HG02943 (cell line): ENCODE measurements around the gene SH3BGRL.
"Not testable (repeated sequence)": the region's sequence is repeated elsewhere in the genome, so short reads cannot be mapped to it uniquely, and the experiment has no call there.

ENCODE experiments used
- ATAC-seq: cut with Tn5 transposase; IDR thresholded peaks from one replicate; pipeline ENCODE4 v1.9.1; 2021; ENCODE audit warnings: mild to moderate bottlenecking, low read depth, moderate library complexity; ENCODE audit not compliant: unreplicated experiment

The SH3BGRL gene

GRCh38 chrX:81259020-81259713 lies 57.3 kb downstream of the SH3BGRL start:
- ATAC-seq, result no peak

DNA sequence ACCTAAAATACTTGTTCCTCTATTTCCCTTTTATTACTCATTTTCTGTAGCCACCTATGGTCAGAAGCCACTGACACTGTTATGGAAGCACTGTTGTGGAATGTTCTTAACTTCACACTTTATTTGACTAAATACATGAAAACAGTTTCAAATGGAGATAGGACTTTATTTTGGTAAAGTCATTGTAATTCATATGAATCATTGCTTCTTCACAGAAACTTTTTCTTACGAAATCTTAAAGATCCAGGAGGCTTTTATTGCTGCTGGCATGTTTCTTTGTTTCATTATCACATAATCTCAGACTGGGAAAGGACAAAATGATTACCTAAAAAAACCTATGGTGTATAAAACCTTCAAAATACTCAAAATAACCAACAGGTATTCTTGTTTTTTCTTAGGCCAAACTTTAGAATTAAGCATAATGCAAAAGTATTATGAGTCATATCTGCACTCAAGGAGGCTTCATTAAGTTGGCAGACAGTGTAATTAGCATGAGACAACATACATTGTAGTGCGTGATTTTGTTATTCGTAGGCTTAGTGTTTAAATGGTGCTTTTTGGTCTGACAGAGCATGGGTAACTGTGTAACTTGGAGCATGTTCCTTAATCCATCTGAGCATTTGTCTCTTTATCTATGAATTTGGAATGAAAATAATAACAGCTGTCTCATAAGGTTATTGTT lies 58.0 kb downstream of the SH3BGRL start:
- no peak for ATAC-seq

GRCh38 chrX:81261576-81261975 lies 59.7 kb downstream of the SH3BGRL start:
- no peak for ATAC-seq

DNA sequence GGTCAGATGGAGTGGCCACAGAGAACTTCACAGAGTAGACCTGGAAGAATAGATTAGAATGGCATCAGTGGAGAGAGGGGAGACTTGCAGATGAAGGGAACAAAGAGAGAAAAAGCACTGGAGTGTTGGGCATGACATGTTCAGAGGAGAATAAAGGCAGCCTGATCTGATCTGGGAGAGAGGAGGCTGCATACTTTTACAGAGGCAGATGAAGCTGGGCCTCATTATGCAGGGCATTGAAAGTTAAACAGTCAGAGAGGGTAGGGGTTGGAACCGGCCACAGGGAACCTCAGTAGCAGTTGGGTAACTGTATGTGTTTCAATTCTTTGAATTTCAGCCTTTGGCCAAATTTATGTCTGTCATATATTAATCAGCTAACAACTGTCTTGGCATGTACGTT lies 61.2 kb downstream of the SH3BGRL start:
- no peak for ATAC-seq

DNA sequence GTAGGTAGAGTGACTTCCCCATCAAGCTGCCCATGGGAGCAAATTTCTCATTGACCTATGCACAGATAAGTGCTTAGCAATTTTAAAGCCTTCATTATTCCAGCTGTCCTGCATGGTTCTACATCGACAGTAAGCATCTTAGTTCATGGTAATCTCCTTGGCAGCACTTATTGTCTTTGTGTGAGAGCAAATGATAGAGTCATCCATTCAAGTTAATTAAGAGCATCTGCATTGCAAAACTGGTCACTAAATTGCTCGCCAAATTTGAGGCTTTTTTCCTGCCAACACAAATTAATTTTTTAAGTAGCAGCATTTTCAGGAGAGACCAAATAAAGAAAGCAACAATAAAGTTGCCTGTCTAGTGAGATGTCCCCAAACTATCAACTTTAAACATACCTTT lies 76.7 kb downstream of the SH3BGRL start:
- no peak for ATAC-seq

GRCh38 chrX:81280148-81280547 lies 78.2 kb downstream of the SH3BGRL start:
- ATAC-seq, result no peak

- no peak for ATAC-seq
Observed at GRCh38 chrX:81286075-81286474, 84.2 kb downstream of the SH3BGRL start.

DNA sequence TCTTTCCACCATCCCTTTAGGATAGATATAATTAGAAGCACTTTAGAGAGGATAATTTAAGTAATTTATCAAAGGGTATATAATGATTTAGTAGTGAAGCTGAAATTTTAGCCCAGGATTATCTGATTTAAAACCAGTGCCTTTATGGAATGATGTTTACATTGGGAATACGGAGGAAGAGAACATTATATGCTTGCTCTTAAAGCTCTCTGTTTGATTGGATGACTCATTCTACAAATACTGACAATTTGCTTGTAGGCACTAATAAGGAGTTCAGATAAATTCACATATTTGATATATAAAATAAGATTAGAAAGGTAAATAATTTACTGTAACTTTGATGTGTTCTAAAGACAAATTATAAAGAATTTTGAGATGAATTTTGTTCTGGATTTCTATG lies 84.7 kb downstream of the SH3BGRL start:
- ATAC-seq, result no peak

- ATAC-seq, result no peak
Observed at GRCh38 chrX:81291996-81292395, 90.1 kb downstream of the SH3BGRL start.

DNA sequence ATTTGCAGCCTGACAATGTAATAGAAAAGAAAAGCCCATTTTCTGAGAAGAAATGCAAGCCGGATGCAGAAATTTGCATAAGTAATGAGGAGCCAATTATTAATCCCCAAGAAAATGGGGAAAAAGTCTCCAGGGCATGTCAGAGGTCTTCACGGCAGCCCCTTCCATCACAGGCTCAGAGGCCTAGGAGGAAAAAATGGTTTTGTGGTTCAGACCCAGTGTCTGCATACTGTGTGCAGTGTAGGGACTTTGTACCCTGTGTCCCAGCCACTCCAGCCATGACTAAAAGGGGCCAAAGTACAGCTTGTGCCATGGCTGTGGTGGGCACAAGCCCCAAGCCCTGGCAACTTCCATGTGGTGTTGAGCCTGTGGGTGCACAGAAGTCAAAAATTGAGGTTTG lies 92.2 kb downstream of the SH3BGRL start:
- no peak for ATAC-seq

DNA sequence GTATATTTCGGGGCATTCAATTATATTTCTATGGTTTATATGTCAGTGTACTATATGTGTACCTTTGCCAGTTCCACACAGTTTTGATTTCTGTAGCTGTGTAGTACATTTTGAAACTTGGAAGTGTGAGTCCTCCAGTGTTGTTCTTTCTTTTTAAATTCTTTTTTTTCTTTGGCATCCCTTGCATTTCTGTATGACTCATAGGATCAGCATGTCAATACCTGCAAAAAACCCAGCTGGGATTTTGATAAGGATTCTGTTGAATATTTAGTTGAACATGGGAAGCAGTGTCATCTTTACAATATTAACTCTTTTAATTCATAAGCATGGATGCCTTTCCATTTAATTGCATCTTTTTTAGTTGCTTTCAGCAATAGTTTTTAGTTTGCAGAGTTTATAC lies 100.0 kb downstream of the SH3BGRL start:
- ATAC-seq, result no peak

DNA sequence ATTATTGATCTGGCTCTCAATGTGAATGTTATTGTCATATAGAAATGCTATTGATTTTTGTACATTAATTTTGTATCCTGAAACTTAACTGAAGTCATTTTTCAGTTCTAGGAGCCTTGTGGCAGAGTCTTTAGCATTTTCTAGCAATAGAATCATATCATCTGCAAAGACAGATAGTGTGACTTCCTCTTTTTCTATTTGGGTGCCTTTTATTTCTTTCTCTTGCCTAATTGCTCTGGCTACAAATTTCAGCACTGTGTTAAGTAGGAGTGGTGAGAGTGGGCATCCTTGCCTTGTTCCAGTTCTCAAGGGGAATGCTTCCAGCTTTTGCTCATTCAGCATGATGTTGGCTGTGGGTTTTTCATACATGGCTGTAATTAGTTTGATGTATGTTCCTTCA lies 102.7 kb downstream of the SH3BGRL start:
- no peak for ATAC-seq

GRCh38 chrX:81305240-81305639 lies 103.3 kb downstream of the SH3BGRL start:
- ATAC-seq, result no peak

DNA sequence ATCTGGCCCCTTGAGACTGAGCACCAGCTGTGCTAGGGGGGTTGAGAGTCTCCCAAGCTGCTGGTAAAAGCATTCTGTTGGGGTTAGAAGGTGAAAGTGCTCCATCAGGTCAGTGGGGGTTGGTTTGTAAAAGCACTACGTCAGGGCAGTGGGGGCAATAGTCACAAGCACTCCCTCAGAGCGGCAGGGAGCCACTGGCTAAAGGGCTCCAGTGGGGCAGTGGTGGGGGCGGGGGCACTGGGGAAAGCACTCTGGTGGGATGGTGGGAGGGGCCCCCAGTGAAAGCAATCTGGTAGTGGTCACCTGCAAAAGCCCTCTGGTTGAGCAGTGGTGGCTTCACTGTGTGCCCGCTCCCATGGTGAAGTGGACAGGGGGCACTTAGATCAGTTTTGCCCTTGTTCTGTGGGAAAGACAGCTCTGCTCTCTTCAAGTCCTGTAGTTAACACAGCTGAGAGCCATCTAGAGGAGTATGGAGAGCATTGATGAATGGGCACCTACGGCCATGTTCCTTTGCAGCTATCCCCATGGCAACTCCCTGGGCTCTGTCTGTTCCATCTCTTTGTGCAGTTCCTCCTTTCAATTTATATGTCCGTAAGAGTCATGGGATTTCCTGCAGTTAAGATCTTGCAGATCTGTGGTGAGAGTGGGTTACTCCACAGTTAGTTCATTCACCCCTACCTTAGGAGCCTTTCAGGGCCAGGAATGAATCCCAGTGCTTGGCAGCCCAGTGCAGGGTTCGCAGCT lies 106.4 kb downstream of the SH3BGRL start:
- no peak for ATAC-seq

GRCh38 chrX:81316163-81316562 lies 114.3 kb downstream of the SH3BGRL start:
- ATAC-seq, result no peak

DNA sequence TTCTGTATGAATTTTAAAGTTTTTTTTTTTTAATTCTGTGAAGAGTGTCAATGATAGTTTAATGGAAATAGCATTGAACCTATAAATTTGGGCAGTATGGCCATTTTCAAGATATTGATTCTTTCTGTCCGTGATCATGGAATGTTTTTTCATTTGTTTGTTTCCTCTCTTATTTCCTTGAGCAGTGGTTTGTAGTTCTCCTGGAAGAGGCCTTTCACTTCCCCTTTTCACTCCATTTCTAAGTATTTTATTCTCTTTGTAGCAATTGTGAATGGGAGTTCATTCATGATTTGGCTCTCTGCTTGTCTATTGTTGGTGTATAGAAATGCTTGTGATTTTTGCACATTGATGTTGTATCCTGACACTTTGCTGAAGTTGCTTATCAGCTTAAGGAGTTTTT lies 129.8 kb downstream of the SH3BGRL start:
- ATAC-seq, result not testable (repeated sequence)

GRCh38 chrX:81336455-81337152 lies 134.7 kb downstream of the SH3BGRL start:
- no peak for ATAC-seq

GRCh38 chrX:81337805-81338204 lies 135.9 kb downstream of the SH3BGRL start:
- no peak for ATAC-seq

DNA sequence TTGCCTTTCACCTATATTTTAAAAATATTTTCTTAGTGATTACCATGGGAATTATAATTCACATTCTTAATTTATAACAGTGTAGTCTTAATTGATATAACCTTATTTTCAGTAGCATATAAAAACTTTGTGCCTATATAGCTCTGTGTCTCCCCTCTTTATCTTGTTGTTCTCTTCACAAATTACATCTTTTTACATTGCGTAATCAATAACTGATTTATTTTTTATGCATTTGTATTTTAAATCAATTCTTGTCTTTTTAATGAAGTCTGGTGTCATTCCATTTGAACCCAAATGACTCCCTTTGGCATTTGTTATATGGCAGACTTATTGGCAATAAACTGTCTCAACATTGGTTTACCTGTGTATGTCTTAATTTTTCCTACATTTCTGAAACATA lies 137.0 kb downstream of the SH3BGRL start:
- ATAC-seq, result no peak

DNA sequence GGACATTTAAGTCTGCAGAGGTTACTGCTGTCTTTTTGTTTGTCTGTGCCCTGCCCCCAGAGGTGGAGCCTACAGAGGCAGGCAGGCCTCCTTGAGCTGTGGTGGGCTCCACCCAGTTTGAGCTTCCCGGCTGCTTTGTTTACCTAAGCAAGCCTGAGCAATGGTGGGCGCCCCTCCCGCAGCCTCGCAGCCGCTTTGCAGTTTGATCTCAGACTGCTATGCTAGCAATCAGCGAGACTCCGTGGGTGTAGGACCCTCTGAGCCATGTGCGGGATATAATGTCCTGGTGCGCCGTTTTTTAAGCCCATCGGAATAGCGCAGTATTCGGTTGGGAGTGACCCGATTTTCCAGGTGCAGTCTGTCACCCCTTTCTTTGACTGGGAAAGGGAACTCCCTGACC lies 143.4 kb downstream of the SH3BGRL start:
- ATAC-seq, result not testable (repeated sequence)
